ENCODE results near the gene NGB. TPM values are rescaled to one million over a fixed set of nuclear protein-coding genes. Genes with fewer than 3 reads are reported as not detected.

NGB gene
- total and polyA plus RNA-seq, 2 donors (not counting 3 experiments of a cell fraction or from before 2014, with no cell fraction given), result not detected

- Histone ChIP-seq H3K4me3 (replicated peaks in 1 of 3; ENCODE audit: insufficient read depth in 1 of 3, low read depth in 1 of 3, low read length in 3 of 3) (no peak overlapping the region), H3K4me1 (ENCODE audit: control insufficient read depth, extremely low read depth, insufficient read depth, low read length) (no peaks in the 10 kb centered on the region), H3K4me2 (ENCODE audit: insufficient read depth, low read length) (no peak overlapping the region), H3K9me1 (replicated peaks; ENCODE audit: control insufficient read depth, extremely low read depth, insufficient read depth, low read length) (no peaks in the 10 kb centered on the region), H3K9me3 (replicated peaks; ENCODE audit: control insufficient read depth, insufficient read depth, low read length) (no peaks in the 10 kb centered on the region), H2AFZ (ENCODE audit: low read depth, low read length) (no peak overlapping the region), H3K79me2 (ENCODE audit: control insufficient read depth, insufficient read depth, low read length) (no peaks in the 10 kb centered on the region), H3K27ac (ENCODE audit: insufficient read depth, low read depth, low read length) (no peak overlapping the region), H3K36me3 (ENCODE audit: control insufficient read depth in 2 of 2, extremely low read depth in 1 of 2, insufficient read depth in 2 of 2, low read length in 2 of 2) (peaks cover 4 to 7% of the 10 kb centered on the region in 2 experiments), H4K20me1 (replicated peaks; ENCODE audit: control insufficient read depth, extremely low read depth, insufficient read depth, low read length) (no peaks in the 10 kb centered on the region), H3K9ac (replicated peaks; ENCODE audit: extremely low read depth, insufficient read depth, low read length) (no peak overlapping the region), H3K27me3 (ENCODE audit: control insufficient read depth in 2 of 2, insufficient read depth in 2 of 2, low read length in 2 of 2) (peaks cover 2 to 5% of the 10 kb centered on the region in 2 experiments)
- dilution Hi-C loops (cut with MboI; ENCODE audit: extremely low pct_ligation_motif_present, low sequenced_read_pairs) (no loop called here), intact Hi-C loops (cut with micrococcal nuclease) (no loop called here)
- DNase-seq (ENCODE audit: low read depth, low spot score) (no peak), FAIRE-seq (no peak)
- no TSS peak for BruUV-seq (replicated peaks)
- no peak for TF ChIP-seq MAX (IDR thresholded peaks at IDR 0.05; ENCODE audit: insufficient read depth, insufficient read length)
- TF ChIP-seq CTCF (IDR thresholded peaks at IDR 0.05; ENCODE audit: extremely low read depth in 1 of 2, insufficient read depth in 1 of 2, low read depth in 1 of 2, low read length in 2 of 2), result no peak
- no peak for TF ChIP-seq JUN (IDR thresholded peaks at IDR 0.05; ENCODE audit: borderline replicate concordance, insufficient read depth, insufficient read length, low read depth)
- TF ChIP-seq MYC (IDR thresholded peaks at IDR 0.05; ENCODE audit: low read depth, low read length), result no peak
- no peak for TF ChIP-seq POLR2A (IDR thresholded peaks at IDR 0.05; ENCODE audit: low read depth, low read length)
- no peak for TF ChIP-seq POLR2AphosphoS5 (IDR thresholded peaks at IDR 0.05; ENCODE audit: insufficient read depth, low read depth, low read length)
- TF ChIP-seq FOS (IDR thresholded peaks at IDR 0.05; ENCODE audit: borderline replicate concordance, insufficient read depth, low read length), result no peak
- no peak for TF ChIP-seq EZH2 (IDR thresholded peaks at IDR 0.05; ENCODE audit: borderline replicate concordance, low read depth, low read length, severe bottlenecking)
- no peak for TF ChIP-seq GATA2 (IDR thresholded peaks at IDR 0.05; ENCODE audit: insufficient read depth, insufficient read length, low read depth, low read length)
- ChIA-PET CTCF (interaction anchor here (1.7 kb wide), 1 partner anchor 40 kb away, joined by 6 read pairs; no protein-coding TSS in a partner anchor), POLR2A (no interaction called here)
These were observed 5.4 kb upstream of the NGB start for GRCh38 chr14:77276295-77276935.
